ENCODE measurements around the gene CSMD2.

DNA sequence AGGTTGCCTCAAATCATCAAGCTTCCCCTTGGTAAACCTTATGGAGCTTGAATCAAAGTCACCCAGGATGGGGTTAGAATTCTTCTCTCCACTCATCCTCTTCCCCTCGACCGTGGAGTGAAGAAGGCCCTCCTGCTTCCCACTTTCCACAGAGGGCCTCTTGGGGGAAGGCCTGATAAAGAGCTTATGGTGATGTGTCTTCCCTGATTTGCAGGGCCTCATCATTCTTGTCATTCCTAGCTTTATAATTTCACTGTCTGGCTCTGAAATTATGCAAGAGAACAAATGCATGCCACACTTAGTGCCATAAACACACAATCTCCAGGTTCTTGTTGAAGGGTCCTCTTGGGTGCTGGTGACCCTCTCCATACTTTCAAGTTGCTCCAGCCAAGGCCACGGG, 199.9 kb downstream of the CSMD2 start:
- TF ChIP-seq POLR2A (IDR thresholded peaks at IDR 0.05), result no peak
- TF ChIP-seq, protein P1, sequence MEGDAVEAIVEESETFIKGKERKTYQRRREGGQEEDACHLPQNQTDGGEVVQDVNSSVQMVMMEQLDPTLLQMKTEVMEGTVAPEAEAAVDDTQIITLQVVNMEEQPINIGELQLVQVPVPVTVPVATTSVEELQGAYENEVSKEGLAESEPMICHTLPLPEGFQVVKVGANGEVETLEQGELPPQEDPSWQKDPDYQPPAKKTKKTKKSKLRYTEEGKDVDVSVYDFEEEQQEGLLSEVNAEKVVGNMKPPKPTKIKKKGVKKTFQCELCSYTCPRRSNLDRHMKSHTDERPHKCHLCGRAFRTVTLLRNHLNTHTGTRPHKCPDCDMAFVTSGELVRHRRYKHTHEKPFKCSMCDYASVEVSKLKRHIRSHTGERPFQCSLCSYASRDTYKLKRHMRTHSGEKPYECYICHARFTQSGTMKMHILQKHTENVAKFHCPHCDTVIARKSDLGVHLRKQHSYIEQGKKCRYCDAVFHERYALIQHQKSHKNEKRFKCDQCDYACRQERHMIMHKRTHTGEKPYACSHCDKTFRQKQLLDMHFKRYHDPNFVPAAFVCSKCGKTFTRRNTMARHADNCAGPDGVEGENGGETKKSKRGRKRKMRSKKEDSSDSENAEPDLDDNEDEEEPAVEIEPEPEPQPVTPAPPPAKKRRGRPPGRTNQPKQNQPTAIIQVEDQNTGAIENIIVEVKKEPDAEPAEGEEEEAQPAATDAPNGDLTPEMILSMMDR (IDR thresholded peaks at IDR 0.05), result no peak
